Endodermal cell (in vitro differentiated cells): Measurements from ENCODE around the gene CYP46A1. TPM values are rescaled to one million over a fixed set of nuclear protein-coding genes. Genes with fewer than 3 reads are reported as not detected.

Experiments
- DNase-seq: peaks from one replicate; pipeline ENCODE4 v3.0.0-alpha.2; 2017
- H3K27ac ChIP-seq: 2 replicates; pipeline ENCODE4 v1.5.1; 2013; ENCODE audit warnings: mild to moderate bottlenecking, low read depth, low read length, moderate library complexity
- H3K27me3 ChIP-seq: 2 replicates; pipeline ENCODE4 v1.6.1; 2013; ENCODE audit warnings: mild to moderate bottlenecking, low read length, moderate library complexity; ENCODE audit not compliant: insufficient read depth, control insufficient read depth, poor library complexity, severe bottlenecking
- H3K36me3 ChIP-seq: 2 replicates; pipeline ENCODE4 v1.7.0; 2013; ENCODE audit warnings: mild to moderate bottlenecking, low read length, moderate library complexity; ENCODE audit not compliant: control insufficient read depth, insufficient read depth
- H3K4me1 ChIP-seq: one replicate; pipeline ENCODE4 v1.7.0; 2013; ENCODE audit warnings: low read length; ENCODE audit not compliant: control insufficient read depth, insufficient read depth
- H3K4me3 ChIP-seq: 2 replicates; pipeline ENCODE4 v1.5.1; 2013; ENCODE audit warnings: mild to moderate bottlenecking, low read length, moderate library complexity
- H3K9ac ChIP-seq: 2 replicates; pipeline ENCODE4 v1.6.1; 2013; ENCODE audit warnings: mild to moderate bottlenecking, low read length, moderate library complexity; ENCODE audit not compliant: poor library complexity, severe bottlenecking; ENCODE audit errors: extremely low read depth
- H3K9me3 ChIP-seq: 2 replicates; pipeline ENCODE4 v1.6.1; 2013; ENCODE audit warnings: mild to moderate bottlenecking, low read length, moderate library complexity; ENCODE audit not compliant: control insufficient read depth
- H3K27ac Mint-ChIP-seq: 2 replicates; pipeline ENCODE4 v1.8.0; 2020; ENCODE audit warnings: mixed read lengths
- H3K27me3 Mint-ChIP-seq: 2 replicates; pipeline ENCODE4 v1.8.0; 2021; ENCODE audit warnings: mild to moderate bottlenecking, mixed read lengths; ENCODE audit not compliant: insufficient read depth
- H3K36me3 Mint-ChIP-seq: 2 replicates; pipeline ENCODE4 v1.8.0; 2020; ENCODE audit warnings: low read depth, mixed read lengths
- H3K4me1 Mint-ChIP-seq: 2 replicates; pipeline ENCODE4 v1.8.0; 2020; ENCODE audit warnings: mixed read lengths
- H3K4me3 Mint-ChIP-seq: 2 replicates; pipeline ENCODE4 v1.8.0; 2020; ENCODE audit warnings: mild to moderate bottlenecking, moderate library complexity, mixed read lengths
- H3K9me3 Mint-ChIP-seq: 2 replicates; pipeline ENCODE4 v1.8.0; 2020; ENCODE audit warnings: mild to moderate bottlenecking, mixed read lengths
- WGBS, 2 experiments: methylation state at CpG; one replicate each; pipeline versions ENCODE4 v1.1.5 to v1.1.7; 2013; ENCODE audit warnings: missing lambda C conversion rate in 2 of 2, mixed read lengths in 1 of 2; ENCODE audit not compliant: insufficient coverage in 1 of 2, insufficient read length in 1 of 2; 5-methylcytosine and 5-hydroxymethylcytosine counted together
- total RNA-seq, 2 donors: library from RNA; stranded (reverse); fragmentation: NEBNext Ultra II Directional in 1 of 2; extraction: Animal tissue kit (Norgen Biotek cat#: 25700) in 1 of 2; gene quantifications; 2 replicates in 1 of 2; 3 replicates in 1 of 2; pipeline ENCODE4 v1.2.1, GENCODE V29; 2021
- TF ChIP-seq, protein P1 (sequence below): fragments of 200-600 bp; sonication (generic); conservative IDR thresholded peaks from 2 replicates; pipeline ENCODE4 v1.5.0; 2021; ENCODE audit warnings: antibody characterized with exemption, mild to moderate bottlenecking

CYP46A1 gene
- total RNA-seq, 2 donors from 2014 or later: 0.55 to 0.57 TPM

GRCh38 chr14:99678198-99678597, 5.9 kb upstream of the CYP46A1 start:
- Mint-ChIP-seq H3K4me1 (no peaks in the 10 kb centered on the region), H3K27me3 (peaks cover 4% of the 10 kb centered on the region), H3K36me3 (no peaks in the 10 kb centered on the region), H3K4me3 (no peak overlapping the region), H3K9me3 (peaks cover 22% of the 10 kb centered on the region), H3K27ac (no peak overlapping the region)
- Histone ChIP-seq H3K4me3 (no peak overlapping the region), H3K27ac (no peak overlapping the region), H3K9ac (no peak overlapping the region), H3K27me3 (no peaks in the 10 kb centered on the region), H3K36me3 (no peaks in the 10 kb centered on the region), H3K4me1 (no peaks in the 10 kb centered on the region), H3K9me3 (peaks cover 16% of the 10 kb centered on the region)
- 96 to 100% methylated on average over 3 to 6 of the region's 6 CpGs for WGBS, 2 experiments
- peak; percentile 26 for DNase-seq
- TF ChIP-seq, protein P1, sequence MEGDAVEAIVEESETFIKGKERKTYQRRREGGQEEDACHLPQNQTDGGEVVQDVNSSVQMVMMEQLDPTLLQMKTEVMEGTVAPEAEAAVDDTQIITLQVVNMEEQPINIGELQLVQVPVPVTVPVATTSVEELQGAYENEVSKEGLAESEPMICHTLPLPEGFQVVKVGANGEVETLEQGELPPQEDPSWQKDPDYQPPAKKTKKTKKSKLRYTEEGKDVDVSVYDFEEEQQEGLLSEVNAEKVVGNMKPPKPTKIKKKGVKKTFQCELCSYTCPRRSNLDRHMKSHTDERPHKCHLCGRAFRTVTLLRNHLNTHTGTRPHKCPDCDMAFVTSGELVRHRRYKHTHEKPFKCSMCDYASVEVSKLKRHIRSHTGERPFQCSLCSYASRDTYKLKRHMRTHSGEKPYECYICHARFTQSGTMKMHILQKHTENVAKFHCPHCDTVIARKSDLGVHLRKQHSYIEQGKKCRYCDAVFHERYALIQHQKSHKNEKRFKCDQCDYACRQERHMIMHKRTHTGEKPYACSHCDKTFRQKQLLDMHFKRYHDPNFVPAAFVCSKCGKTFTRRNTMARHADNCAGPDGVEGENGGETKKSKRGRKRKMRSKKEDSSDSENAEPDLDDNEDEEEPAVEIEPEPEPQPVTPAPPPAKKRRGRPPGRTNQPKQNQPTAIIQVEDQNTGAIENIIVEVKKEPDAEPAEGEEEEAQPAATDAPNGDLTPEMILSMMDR: no peak

DNA sequence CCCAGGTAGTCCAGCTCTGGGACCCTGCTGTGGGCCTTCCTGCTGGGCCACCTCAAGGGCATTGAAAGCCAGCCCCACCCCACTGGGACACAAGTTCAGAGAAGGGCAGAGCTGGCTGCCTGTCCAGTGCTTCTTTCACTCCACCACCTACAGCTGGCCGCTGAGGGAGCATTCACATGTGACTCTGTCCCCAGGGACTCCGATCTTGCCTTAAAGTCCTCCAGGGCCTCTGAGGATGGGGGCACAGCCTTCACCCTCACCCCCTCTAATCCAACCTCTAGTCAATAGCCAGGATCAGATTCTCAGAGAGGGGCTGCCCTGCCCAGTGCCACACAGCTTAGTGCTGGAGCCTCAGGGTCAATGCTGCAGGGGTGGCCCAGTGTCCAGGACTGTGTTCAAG, 5.0 kb upstream of the CYP46A1 start:
- TF ChIP-seq, protein P1: no peak
- Histone ChIP-seq H3K4me1 (no peaks in the 10 kb centered on the region), H3K4me3 (no peak overlapping the region), H3K9me3 (peaks cover 16% of the 10 kb centered on the region), H3K9ac (no peak overlapping the region), H3K27ac (no peak overlapping the region), H3K27me3 (no peaks in the 10 kb centered on the region), H3K36me3 (no peaks in the 10 kb centered on the region)
- WGBS, 2 experiments: 88 to 100% methylated on average over 2 of the region's 2 CpGs
- Mint-ChIP-seq H3K4me3 (no peak overlapping the region), H3K36me3 (no peaks in the 10 kb centered on the region), H3K27me3 (peaks cover 4% of the 10 kb centered on the region), H3K9me3 (peaks cover 22% of the 10 kb centered on the region), H3K4me1 (no peaks in the 10 kb centered on the region), H3K27ac (no peak overlapping the region)
- DNase-seq: no peak

- H3K4me1 Mint-ChIP-seq: no peaks in the 10 kb centered on the region
Observed at GRCh38 chr14:99679543-99679942, 4.6 kb upstream of the CYP46A1 start.

More at GRCh38 chr14:99679543-99679942, 4.6 kb upstream of the CYP46A1 start:
- 89 to 91% methylated on average over 8 of the region's 8 CpGs for WGBS, 2 experiments
- peaks cover under 1% of the 10 kb centered on the region for H3K4me1 ChIP-seq
- no peaks in the 10 kb centered on the region for H3K27me3 ChIP-seq
- peaks cover 4% of the 10 kb centered on the region for H3K27me3 Mint-ChIP-seq
- H3K9me3 ChIP-seq: peaks cover 16% of the 10 kb centered on the region
- no peak overlapping the region for H3K4me3 Mint-ChIP-seq
- DNase-seq: no peak
- TF ChIP-seq, protein P1: no peak
- no peak overlapping the region for H3K27ac ChIP-seq
- H3K9me3 Mint-ChIP-seq: peaks cover 22% of the 10 kb centered on the region
- no peaks in the 10 kb centered on the region for H3K36me3 Mint-ChIP-seq
- no peak overlapping the region for H3K9ac ChIP-seq
- H3K36me3 ChIP-seq: no peaks in the 10 kb centered on the region
- no peak overlapping the region for H3K27ac Mint-ChIP-seq
- no peak overlapping the region for H3K4me3 ChIP-seq
